ENCODE data around the gene FGF14. TPM values are rescaled to one million over a fixed set of nuclear protein-coding genes. Genes with fewer than 3 reads are reported as not detected.

FGF14 gene
- total RNA-seq, 1 donor from 2014 or later = 0.22 TPM

GRCh38 chr13:102040812-102041211 lies 361.0 kb downstream of the FGF14 start:
- Mint-ChIP-seq H3K4me1 (ENCODE audit: low read depth) (no peaks in the 10 kb centered on the region), H3K36me3 (ENCODE audit: low read depth) (no peaks in the 10 kb centered on the region), H3K4me3 (ENCODE audit: unreplicated experiment) (no peak overlapping the region), H3K9me3 (ENCODE audit: low read depth) (no peaks in the 10 kb centered on the region), H3K27ac (ENCODE audit: unreplicated experiment) (no peak overlapping the region), H3K27me3 (ENCODE audit: low read depth) (peaks cover 18% of the 10 kb centered on the region)
- no peak for DNase-seq (ENCODE audit: low spot score)
- TF ChIP-seq, protein P1, sequence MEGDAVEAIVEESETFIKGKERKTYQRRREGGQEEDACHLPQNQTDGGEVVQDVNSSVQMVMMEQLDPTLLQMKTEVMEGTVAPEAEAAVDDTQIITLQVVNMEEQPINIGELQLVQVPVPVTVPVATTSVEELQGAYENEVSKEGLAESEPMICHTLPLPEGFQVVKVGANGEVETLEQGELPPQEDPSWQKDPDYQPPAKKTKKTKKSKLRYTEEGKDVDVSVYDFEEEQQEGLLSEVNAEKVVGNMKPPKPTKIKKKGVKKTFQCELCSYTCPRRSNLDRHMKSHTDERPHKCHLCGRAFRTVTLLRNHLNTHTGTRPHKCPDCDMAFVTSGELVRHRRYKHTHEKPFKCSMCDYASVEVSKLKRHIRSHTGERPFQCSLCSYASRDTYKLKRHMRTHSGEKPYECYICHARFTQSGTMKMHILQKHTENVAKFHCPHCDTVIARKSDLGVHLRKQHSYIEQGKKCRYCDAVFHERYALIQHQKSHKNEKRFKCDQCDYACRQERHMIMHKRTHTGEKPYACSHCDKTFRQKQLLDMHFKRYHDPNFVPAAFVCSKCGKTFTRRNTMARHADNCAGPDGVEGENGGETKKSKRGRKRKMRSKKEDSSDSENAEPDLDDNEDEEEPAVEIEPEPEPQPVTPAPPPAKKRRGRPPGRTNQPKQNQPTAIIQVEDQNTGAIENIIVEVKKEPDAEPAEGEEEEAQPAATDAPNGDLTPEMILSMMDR (IDR thresholded peaks at IDR 0.05) = no peak

- DNase-seq (ENCODE audit: low spot score) = no peak
- Mint-ChIP-seq H3K4me3 (ENCODE audit: unreplicated experiment) (no peak overlapping the region), H3K27me3 (ENCODE audit: low read depth) (peaks cover 20% of the 10 kb centered on the region), H3K4me1 (ENCODE audit: low read depth) (no peaks in the 10 kb centered on the region), H3K9me3 (ENCODE audit: low read depth) (no peaks in the 10 kb centered on the region), H3K27ac (ENCODE audit: unreplicated experiment) (no peak overlapping the region), H3K36me3 (ENCODE audit: low read depth) (no peaks in the 10 kb centered on the region)
- TF ChIP-seq, protein P1 (IDR thresholded peaks at IDR 0.05) = no peak
These were observed 362.6 kb downstream of the FGF14 start for GRCh38 chr13:102039264-102039663.

- no peak for DNase-seq (ENCODE audit: low spot score)
- Mint-ChIP-seq H3K27me3 (ENCODE audit: low read depth) (peaks cover 23% of the 10 kb centered on the region), H3K4me3 (ENCODE audit: unreplicated experiment) (no peak overlapping the region), H3K27ac (ENCODE audit: unreplicated experiment) (no peak overlapping the region), H3K36me3 (ENCODE audit: low read depth) (no peaks in the 10 kb centered on the region), H3K4me1 (ENCODE audit: low read depth) (no peaks in the 10 kb centered on the region), H3K9me3 (ENCODE audit: low read depth) (no peaks in the 10 kb centered on the region)
- TF ChIP-seq, protein P1 (IDR thresholded peaks at IDR 0.05) = no peak
These were observed 363.1 kb downstream of the FGF14 start for GRCh38 chr13:102038787-102039186.

GRCh38 chr13:102035969-102036368 lies 365.9 kb downstream of the FGF14 start:
- H3K4me1 Mint-ChIP-seq (ENCODE audit: low read depth) = no peaks in the 10 kb centered on the region
- H3K27ac Mint-ChIP-seq (ENCODE audit: unreplicated experiment) = no peak overlapping the region
- DNase-seq (ENCODE audit: low spot score) = no peak
- H3K4me3 Mint-ChIP-seq (ENCODE audit: unreplicated experiment) = no peak overlapping the region
- TF ChIP-seq, protein P1 (IDR thresholded peaks at IDR 0.05) = no peak
- peaks cover 21% of the 10 kb centered on the region for H3K27me3 Mint-ChIP-seq (ENCODE audit: low read depth)
- H3K9me3 Mint-ChIP-seq (ENCODE audit: low read depth) = no peaks in the 10 kb centered on the region
- no peaks in the 10 kb centered on the region for H3K36me3 Mint-ChIP-seq (ENCODE audit: low read depth)

- TF ChIP-seq, protein P1 (IDR thresholded peaks at IDR 0.05) = no peak
- H3K27me3 Mint-ChIP-seq (ENCODE audit: low read depth) = peaks cover 27% of the 10 kb centered on the region
- no peaks in the 10 kb centered on the region for H3K36me3 Mint-ChIP-seq (ENCODE audit: low read depth)
- no peak for DNase-seq (ENCODE audit: low spot score)
- no peaks in the 10 kb centered on the region for H3K9me3 Mint-ChIP-seq (ENCODE audit: low read depth)
- no peak overlapping the region for H3K4me3 Mint-ChIP-seq (ENCODE audit: unreplicated experiment)
- no peaks in the 10 kb centered on the region for H3K4me1 Mint-ChIP-seq (ENCODE audit: low read depth)
- no peak overlapping the region for H3K27ac Mint-ChIP-seq (ENCODE audit: unreplicated experiment)
These were observed 368.0 kb downstream of the FGF14 start for GRCh38 chr13:102033857-102034331.

All from chondrocyte (in vitro differentiated cells).